Measurements from ENCODE around the gene TBC1D25.
A peak's percentile ranks its signal among the peaks of the same experiment; 100 is the strongest.

The TBC1D25 gene

DNA sequence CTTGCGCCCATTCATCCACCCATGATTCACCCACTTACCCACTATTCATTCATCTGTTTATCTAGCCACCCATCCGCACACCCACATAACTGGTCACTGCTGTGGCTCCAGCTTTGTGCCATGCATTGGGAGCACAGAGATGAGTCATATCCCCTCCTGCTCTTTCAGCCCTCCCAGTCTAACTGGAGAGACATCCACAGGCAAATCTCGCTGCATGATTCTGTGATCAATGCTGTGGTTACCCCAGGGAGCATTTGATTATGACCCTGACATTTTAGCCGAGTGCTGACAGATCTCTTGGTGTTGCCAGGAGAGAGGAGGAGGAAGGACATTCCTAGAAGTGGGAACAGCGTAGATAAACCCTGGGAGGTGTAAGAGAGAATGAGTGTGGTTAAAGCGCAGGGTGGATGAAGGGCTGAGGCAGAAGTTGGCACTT lies 41.1 kb upstream of the TBC1D25 start:
- Histone ChIP-seq H2BK15ac (ENCODE audit: low read depth, poor library complexity, severe bottlenecking) (no peak overlapping the region), H3K23ac (ENCODE audit: low read length in 2 of 2) (no peak overlapping the region), H4K8ac (ENCODE audit: low read length) (no peak overlapping the region), H3K4me3 (ENCODE audit: insufficient read depth in 1 of 2, low read depth in 1 of 2, low read length in 2 of 2) (no peak overlapping the region), H3K4me1 (ENCODE audit: control insufficient read depth, insufficient read depth, low read depth, low read length) (peaks cover 6% of the 10 kb centered on the region), H3K4me2 (ENCODE audit: low read length, poor library complexity, severe bottlenecking) (no peak overlapping the region), H2BK5ac (ENCODE audit: low read depth, low read length, poor library complexity, severe bottlenecking) (no peak overlapping the region), H3K36me3 (ENCODE audit: control insufficient read depth in 1 of 2, insufficient read depth in 2 of 2, low read depth in 1 of 2, low read length in 2 of 2) (no peaks in the 10 kb centered on the region), H3K27ac (ENCODE audit: low read length, poor library complexity, severe bottlenecking) (no peak overlapping the region), H3K79me1 (replicated peaks; ENCODE audit: low read length, poor library complexity, severe bottlenecking) (no peaks in the 10 kb centered on the region), H3K18ac (ENCODE audit: low read depth in 1 of 2, low read length in 2 of 2) (no peak overlapping the region), H2AK5ac (ENCODE audit: low read length, severe bottlenecking) (no peak overlapping the region), H3K4ac (ENCODE audit: low read depth in 1 of 2, low read length in 2 of 2) (no peak overlapping the region), H3K9me3 (ENCODE audit: control insufficient read depth, low read length) (no peaks in the 10 kb centered on the region), H3K9ac (ENCODE audit: low read length) (no peak overlapping the region), H2AFZ (ENCODE audit: low read depth, low read length) (no peak overlapping the region), H2BK120ac (ENCODE audit: low read depth, low read length) (no peak overlapping the region), H3K27me3 (ENCODE audit: control insufficient read depth in 1 of 2, insufficient read depth in 1 of 2, low read length in 2 of 2) (peaks cover 0 to 6% of the 10 kb centered on the region in 2 experiments), H4K91ac (ENCODE audit: low read length) (no peak overlapping the region), H2BK12ac (ENCODE audit: low read length in 2 of 2) (no peak overlapping the region), H3K14ac (ENCODE audit: low read length in 2 of 2) (no peak overlapping the region)
- DNase-seq: peak; percentile 78
- 10% methylated on average over 6 of the region's 6 CpGs for WGBS

DNA sequence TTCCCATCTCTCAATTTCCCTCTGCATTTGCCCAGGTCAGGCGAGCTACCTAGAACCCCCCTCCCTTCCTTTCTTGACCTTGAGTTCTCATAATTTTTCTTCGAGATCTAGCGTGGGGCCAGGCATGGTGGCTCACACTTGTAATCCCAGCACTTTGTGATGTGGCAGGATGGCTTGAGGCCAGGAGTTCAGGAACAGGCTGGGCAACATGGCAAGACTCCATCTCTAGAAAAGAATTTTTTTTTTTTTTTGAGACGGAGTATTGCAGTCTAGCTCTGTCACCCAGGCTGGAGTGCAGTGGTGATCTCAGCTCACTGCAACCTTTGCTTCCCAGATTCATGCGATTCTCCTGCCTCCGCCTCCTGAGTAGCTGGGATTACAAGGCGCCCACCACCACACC lies 35.3 kb upstream of the TBC1D25 start:
- no peak overlapping the region for H2BK120ac ChIP-seq (ENCODE audit: low read depth, low read length)

DNA sequence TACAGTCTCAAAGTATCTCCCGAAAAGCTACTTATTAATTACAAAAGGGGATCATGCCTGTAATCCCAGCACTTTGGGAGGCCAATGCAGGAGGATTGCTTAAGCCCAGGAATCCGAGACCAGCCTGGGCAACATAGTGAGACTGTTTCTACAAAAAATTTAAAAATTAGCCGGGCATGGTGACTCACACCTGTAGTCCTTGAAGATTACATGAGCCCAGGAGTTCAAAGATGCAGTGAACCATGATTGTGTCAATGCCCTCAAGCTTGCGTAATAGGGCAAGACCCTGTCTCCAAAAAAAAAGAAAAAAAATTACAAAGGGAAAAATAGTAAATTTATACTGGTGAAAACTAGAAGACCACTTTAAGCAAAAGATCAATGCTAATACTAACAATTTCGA lies 34.0 kb upstream of the TBC1D25 start:
- no peak overlapping the region for H3K9ac ChIP-seq (ENCODE audit: low read length)
- no peak overlapping the region for H3K4me3 ChIP-seq (ENCODE audit: insufficient read depth in 1 of 2, low read depth in 1 of 2, low read length in 2 of 2)
- H3K4ac ChIP-seq (ENCODE audit: low read depth in 1 of 2, low read length in 2 of 2): no peak overlapping the region
- H3K4me1 ChIP-seq (ENCODE audit: control insufficient read depth, insufficient read depth, low read depth, low read length): peaks cover 7% of the 10 kb centered on the region
- H3K79me1 ChIP-seq (replicated peaks; ENCODE audit: low read length, poor library complexity, severe bottlenecking): no peaks in the 10 kb centered on the region
- no peak overlapping the region for H4K91ac ChIP-seq (ENCODE audit: low read length)
- no peak overlapping the region for H2BK120ac ChIP-seq (ENCODE audit: low read depth, low read length)
- no peak overlapping the region for H4K8ac ChIP-seq (ENCODE audit: low read length)
- no peaks in the 10 kb centered on the region for H3K36me3 ChIP-seq (ENCODE audit: control insufficient read depth in 1 of 2, insufficient read depth in 2 of 2, low read depth in 1 of 2, low read length in 2 of 2)
- H3K23ac ChIP-seq (ENCODE audit: low read length in 2 of 2): no peak overlapping the region
- no peak overlapping the region for H2BK12ac ChIP-seq (ENCODE audit: low read length in 2 of 2)
- peaks cover 0 to 9% of the 10 kb centered on the region in 2 experiments for H3K27me3 ChIP-seq (ENCODE audit: control insufficient read depth in 1 of 2, insufficient read depth in 1 of 2, low read length in 2 of 2)
- H2BK15ac ChIP-seq (ENCODE audit: low read depth, poor library complexity, severe bottlenecking): no peak overlapping the region
- H3K18ac ChIP-seq (ENCODE audit: low read depth in 1 of 2, low read length in 2 of 2): no peak overlapping the region
- no peak overlapping the region for H3K14ac ChIP-seq (ENCODE audit: low read length in 2 of 2)
- H2AK5ac ChIP-seq (ENCODE audit: low read length, severe bottlenecking): no peak overlapping the region
- no peak overlapping the region for H3K27ac ChIP-seq (ENCODE audit: low read length, poor library complexity, severe bottlenecking)
- no peak overlapping the region for H2BK5ac ChIP-seq (ENCODE audit: low read depth, low read length, poor library complexity, severe bottlenecking)
- H2AFZ ChIP-seq (ENCODE audit: low read depth, low read length): no peak overlapping the region
- H3K9me3 ChIP-seq (ENCODE audit: control insufficient read depth, low read length): no peaks in the 10 kb centered on the region
- 75% methylated on average over 3 of the region's 5 CpGs for WGBS
- no peak overlapping the region for H3K4me2 ChIP-seq (ENCODE audit: low read length, poor library complexity, severe bottlenecking)
- DNase-seq: no peak

More for the DNA sequence above, 35.3 kb upstream of the TBC1D25 start:
- Histone ChIP-seq H3K18ac (ENCODE audit: low read depth in 1 of 2, low read length in 2 of 2) (no peak overlapping the region), H3K23ac (ENCODE audit: low read length in 2 of 2) (no peak overlapping the region), H3K9ac (ENCODE audit: low read length) (no peak overlapping the region), H3K4me1 (ENCODE audit: control insufficient read depth, insufficient read depth, low read depth, low read length) (peaks cover under 1% of the 10 kb centered on the region), H3K27me3 (ENCODE audit: control insufficient read depth in 1 of 2, insufficient read depth in 1 of 2, low read length in 2 of 2) (peaks cover 0 to 9% of the 10 kb centered on the region in 2 experiments), H2BK12ac (ENCODE audit: low read length in 2 of 2) (no peak overlapping the region), H2BK15ac (ENCODE audit: low read depth, poor library complexity, severe bottlenecking) (no peak overlapping the region), H3K14ac (ENCODE audit: low read length in 2 of 2) (no peak overlapping the region), H3K36me3 (ENCODE audit: control insufficient read depth in 1 of 2, insufficient read depth in 2 of 2, low read depth in 1 of 2, low read length in 2 of 2) (no peaks in the 10 kb centered on the region), H3K27ac (ENCODE audit: low read length, poor library complexity, severe bottlenecking) (no peak overlapping the region), H4K8ac (ENCODE audit: low read length) (no peak overlapping the region), H3K4me2 (ENCODE audit: low read length, poor library complexity, severe bottlenecking) (no peak overlapping the region), H2BK5ac (ENCODE audit: low read depth, low read length, poor library complexity, severe bottlenecking) (no peak overlapping the region), H3K79me1 (replicated peaks; ENCODE audit: low read length, poor library complexity, severe bottlenecking) (no peaks in the 10 kb centered on the region), H3K4me3 (ENCODE audit: insufficient read depth in 1 of 2, low read depth in 1 of 2, low read length in 2 of 2) (no peak overlapping the region), H2AK5ac (ENCODE audit: low read length, severe bottlenecking) (no peak overlapping the region), H3K4ac (ENCODE audit: low read depth in 1 of 2, low read length in 2 of 2) (no peak overlapping the region), H4K91ac (ENCODE audit: low read length) (no peak overlapping the region), H2AFZ (ENCODE audit: low read depth, low read length) (no peak overlapping the region), H3K9me3 (ENCODE audit: control insufficient read depth, low read length) (no peaks in the 10 kb centered on the region)
- 92% methylated on average over 3 of the region's 7 CpGs for WGBS
- no peak for DNase-seq

DNA sequence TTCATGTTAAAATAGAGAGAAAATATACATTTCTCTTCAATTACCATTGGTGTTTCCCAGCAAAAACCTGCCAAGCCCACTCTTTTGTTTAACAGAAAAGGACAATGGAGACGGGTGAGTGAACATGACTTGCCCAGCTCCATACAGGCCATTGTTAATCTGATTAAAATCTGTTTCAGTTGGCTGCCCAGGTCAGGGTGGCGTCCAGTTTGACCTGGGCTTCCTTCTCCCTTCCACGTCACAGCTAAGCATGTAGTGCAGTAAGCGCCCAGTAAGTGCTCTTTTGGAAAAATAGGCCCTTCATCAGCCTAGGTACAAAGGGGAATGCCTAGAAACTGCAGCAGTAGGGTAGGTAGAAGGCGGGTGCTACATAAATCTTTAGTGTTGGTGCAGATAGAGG lies 32.3 kb upstream of the TBC1D25 start:
- Histone ChIP-seq H3K36me3 (ENCODE audit: control insufficient read depth in 1 of 2, insufficient read depth in 2 of 2, low read depth in 1 of 2, low read length in 2 of 2) (peaks cover 0 to 7% of the 10 kb centered on the region in 2 experiments), H4K8ac (ENCODE audit: low read length) (no peak overlapping the region), H3K4me2 (ENCODE audit: low read length, poor library complexity, severe bottlenecking) (no peak overlapping the region), H3K9ac (ENCODE audit: low read length) (no peak overlapping the region), H3K79me1 (replicated peaks; ENCODE audit: low read length, poor library complexity, severe bottlenecking) (no peaks in the 10 kb centered on the region), H4K91ac (ENCODE audit: low read length) (no peak overlapping the region), H2BK12ac (ENCODE audit: low read length in 2 of 2) (no peak overlapping the region), H2BK120ac (ENCODE audit: low read depth, low read length) (no peak overlapping the region), H3K4me1 (ENCODE audit: control insufficient read depth, insufficient read depth, low read depth, low read length) (peaks cover 7% of the 10 kb centered on the region), H3K4me3 (ENCODE audit: insufficient read depth in 1 of 2, low read depth in 1 of 2, low read length in 2 of 2) (no peak overlapping the region), H2AK5ac (ENCODE audit: low read length, severe bottlenecking) (no peak overlapping the region), H3K27ac (ENCODE audit: low read length, poor library complexity, severe bottlenecking) (no peak overlapping the region), H3K27me3 (ENCODE audit: control insufficient read depth in 1 of 2, insufficient read depth in 1 of 2, low read length in 2 of 2) (peaks cover 0 to 9% of the 10 kb centered on the region in 2 experiments), H3K14ac (ENCODE audit: low read length in 2 of 2) (no peak overlapping the region), H3K23ac (ENCODE audit: low read length in 2 of 2) (no peak overlapping the region), H2BK15ac (ENCODE audit: low read depth, poor library complexity, severe bottlenecking) (no peak overlapping the region), H2AFZ (ENCODE audit: low read depth, low read length) (no peak overlapping the region), H2BK5ac (ENCODE audit: low read depth, low read length, poor library complexity, severe bottlenecking) (no peak overlapping the region), H3K4ac (ENCODE audit: low read depth in 1 of 2, low read length in 2 of 2) (no peak overlapping the region), H3K9me3 (ENCODE audit: control insufficient read depth, low read length) (no peaks in the 10 kb centered on the region), H3K18ac (ENCODE audit: low read depth in 1 of 2, low read length in 2 of 2) (no peak overlapping the region)
- WGBS: 100% methylated on average over 2 of the region's 5 CpGs
- DNase-seq: no peak

All from mesenchymal stem cell (in vitro differentiated cells and primary cell).